ENCODE measurements around the gene SDC3.

The SDC3 gene

DNA sequence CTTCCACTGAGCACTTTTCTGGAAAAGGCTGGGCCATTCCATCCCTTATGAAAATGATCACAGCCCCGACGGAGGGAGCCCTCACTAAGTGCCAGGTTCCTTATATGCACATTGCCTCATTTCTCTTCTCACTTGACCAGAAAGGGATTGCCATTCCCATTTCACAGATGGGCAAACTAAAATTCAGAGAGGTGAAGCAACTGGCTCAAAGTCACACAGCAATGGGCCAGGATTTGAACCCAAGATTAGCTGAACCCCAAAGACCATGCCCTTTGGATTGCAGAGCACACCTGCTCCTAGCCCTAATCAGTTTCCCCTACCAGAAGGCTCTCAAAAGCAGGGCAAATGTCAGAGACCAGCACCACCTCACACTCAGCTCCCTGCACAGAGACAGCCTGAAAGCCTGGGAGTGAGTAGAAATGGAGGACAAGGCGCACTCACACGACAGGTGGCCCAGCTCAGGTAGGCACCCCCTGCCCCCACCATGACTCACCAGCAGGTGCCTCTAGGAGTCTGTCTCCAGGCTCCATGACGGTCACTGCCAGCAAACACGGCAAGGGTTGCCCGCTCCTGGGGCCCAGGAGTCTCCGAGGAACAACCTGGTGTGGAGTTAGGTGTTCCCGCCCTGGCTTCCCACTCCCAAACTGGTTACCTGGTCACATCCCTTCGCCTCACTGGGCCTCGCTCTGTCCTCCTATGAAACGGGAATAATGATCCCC is 21.7 kb downstream of the SDC3 start:
- TF ChIP-seq, protein P1, sequence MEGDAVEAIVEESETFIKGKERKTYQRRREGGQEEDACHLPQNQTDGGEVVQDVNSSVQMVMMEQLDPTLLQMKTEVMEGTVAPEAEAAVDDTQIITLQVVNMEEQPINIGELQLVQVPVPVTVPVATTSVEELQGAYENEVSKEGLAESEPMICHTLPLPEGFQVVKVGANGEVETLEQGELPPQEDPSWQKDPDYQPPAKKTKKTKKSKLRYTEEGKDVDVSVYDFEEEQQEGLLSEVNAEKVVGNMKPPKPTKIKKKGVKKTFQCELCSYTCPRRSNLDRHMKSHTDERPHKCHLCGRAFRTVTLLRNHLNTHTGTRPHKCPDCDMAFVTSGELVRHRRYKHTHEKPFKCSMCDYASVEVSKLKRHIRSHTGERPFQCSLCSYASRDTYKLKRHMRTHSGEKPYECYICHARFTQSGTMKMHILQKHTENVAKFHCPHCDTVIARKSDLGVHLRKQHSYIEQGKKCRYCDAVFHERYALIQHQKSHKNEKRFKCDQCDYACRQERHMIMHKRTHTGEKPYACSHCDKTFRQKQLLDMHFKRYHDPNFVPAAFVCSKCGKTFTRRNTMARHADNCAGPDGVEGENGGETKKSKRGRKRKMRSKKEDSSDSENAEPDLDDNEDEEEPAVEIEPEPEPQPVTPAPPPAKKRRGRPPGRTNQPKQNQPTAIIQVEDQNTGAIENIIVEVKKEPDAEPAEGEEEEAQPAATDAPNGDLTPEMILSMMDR (IDR thresholded peaks at IDR 0.05; ENCODE audit: low read depth, low read length, missing control alignments): no peak
- no peak overlapping the region for H3K4me3 ChIP-seq (ENCODE audit: low read depth, low read length)
- no peak for DNase-seq (ENCODE audit: low read depth)
- in situ Hi-C loops (cut with HindIII; ENCODE audit: low sequenced_read_pairs): no loop called here

DNA sequence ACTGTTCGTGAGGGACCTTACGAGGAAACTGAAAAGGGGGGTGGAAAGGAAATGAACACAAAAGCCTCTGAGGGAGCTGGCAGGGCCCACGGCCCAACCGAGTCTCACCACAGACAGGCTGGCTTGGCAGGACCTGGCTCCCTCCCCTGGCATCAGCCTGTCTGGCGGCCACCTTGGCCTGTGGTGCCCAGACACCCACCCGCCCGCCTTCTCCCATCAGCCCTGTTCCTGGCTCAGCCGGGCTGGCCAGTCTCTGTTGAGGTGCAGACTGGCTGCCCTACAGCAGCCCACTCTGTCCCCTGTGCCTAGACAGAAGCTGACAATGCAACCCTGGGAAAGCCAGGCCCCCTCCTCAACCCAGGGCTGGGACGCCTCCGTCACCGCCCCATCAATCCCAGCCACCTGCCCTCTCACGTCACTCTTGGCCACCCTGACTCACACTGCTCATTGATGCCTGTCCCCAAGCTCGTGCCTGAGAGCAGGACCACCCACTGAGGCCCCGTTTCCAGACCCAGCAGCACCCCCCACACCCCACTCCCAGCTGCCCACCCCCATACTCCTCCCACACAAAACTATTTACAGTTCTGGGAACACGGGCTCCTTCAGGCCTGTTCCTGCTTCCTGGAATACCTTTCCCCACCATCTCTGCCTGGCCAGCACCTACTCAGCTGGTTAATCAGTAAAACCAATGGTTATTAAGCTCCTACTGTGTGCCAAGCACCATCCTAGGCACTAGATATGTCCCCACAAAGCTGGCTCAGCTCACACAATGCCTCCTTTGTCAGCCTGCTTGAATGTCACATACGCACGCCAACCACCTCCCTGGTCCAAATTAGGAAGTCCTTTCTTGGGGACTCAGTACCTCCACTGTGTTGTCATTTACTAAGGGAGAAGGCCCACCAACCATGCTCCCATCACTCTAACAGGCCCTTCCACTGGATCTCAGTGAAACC is 22.7 kb downstream of the SDC3 start:
- DNase-seq (ENCODE audit: low read depth): no peak
- in situ Hi-C loops (cut with HindIII; ENCODE audit: low sequenced_read_pairs): no loop called here
- no peak overlapping the region for H3K4me3 ChIP-seq (ENCODE audit: low read depth, low read length)
- TF ChIP-seq, protein P1 (IDR thresholded peaks at IDR 0.05; ENCODE audit: low read depth, low read length, missing control alignments): no peak

DNA sequence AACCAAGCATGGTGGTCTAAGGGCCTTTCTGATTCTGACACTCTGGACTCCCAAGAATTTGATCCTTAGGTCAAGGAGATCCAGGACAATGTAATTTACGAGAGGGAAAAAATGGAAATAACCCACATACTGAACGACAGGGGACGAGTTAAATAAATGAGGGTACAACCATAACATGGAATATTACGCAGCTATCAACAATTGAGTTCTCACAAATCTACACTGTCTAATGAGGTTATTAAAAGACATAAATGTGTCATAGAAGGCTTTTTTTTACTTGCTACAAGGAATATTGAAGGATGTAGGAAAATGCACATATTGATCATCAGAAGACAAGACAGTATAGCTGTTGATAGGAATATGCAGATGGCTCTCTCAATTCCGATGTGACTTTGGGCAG is 23.8 kb downstream of the SDC3 start:
- in situ Hi-C loops (cut with HindIII; ENCODE audit: low sequenced_read_pairs): no loop called here
- TF ChIP-seq, protein P1 (IDR thresholded peaks at IDR 0.05; ENCODE audit: low read depth, low read length, missing control alignments): no peak
- no peak for DNase-seq (ENCODE audit: low read depth)
- no peak overlapping the region for H3K4me3 ChIP-seq (ENCODE audit: low read depth, low read length)

DNA sequence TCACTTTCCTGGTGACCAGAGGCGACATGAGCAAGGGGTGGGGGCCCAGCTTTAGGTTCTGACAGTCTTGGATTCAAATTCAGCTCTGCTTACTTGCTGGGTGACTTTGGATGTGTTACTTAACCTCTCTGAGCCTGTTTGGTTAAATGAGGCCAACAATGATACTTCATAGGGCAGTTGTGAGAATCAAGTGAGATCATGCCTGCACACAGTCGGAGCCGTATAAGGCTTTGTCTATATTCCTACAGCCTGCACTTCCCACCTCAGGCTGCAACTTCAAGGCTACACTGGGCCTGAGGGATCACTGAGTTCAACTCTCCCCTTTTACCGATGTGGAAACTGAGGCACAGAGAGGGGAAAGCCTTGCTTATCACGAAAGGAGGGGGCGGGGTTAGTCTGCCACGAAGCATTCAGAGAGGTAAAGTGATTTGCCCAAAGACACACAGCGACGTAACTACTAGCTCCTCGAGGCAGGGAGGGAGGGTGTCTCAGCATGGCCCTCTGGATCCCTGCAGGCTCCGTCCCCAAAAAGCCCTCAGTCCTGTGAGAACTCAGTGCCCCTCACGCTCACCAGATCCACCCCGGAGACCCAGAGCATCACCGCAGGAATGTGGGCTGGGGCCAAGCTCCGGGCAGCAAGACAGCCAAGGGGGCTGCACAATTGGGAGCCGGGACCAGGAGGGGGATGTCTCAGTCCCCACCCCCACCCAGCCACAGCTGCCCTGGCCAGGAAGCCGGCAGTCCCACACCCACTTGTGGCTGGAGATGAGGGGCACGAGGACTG is 25.0 kb downstream of the SDC3 start:
- no peak for DNase-seq (ENCODE audit: low read depth)
- no peak overlapping the region for H3K4me3 ChIP-seq (ENCODE audit: low read depth, low read length)
- TF ChIP-seq, protein P1 (IDR thresholded peaks at IDR 0.05; ENCODE audit: low read depth, low read length, missing control alignments): no peak
- in situ Hi-C loops (cut with HindIII; ENCODE audit: low sequenced_read_pairs): no loop called here

DNA sequence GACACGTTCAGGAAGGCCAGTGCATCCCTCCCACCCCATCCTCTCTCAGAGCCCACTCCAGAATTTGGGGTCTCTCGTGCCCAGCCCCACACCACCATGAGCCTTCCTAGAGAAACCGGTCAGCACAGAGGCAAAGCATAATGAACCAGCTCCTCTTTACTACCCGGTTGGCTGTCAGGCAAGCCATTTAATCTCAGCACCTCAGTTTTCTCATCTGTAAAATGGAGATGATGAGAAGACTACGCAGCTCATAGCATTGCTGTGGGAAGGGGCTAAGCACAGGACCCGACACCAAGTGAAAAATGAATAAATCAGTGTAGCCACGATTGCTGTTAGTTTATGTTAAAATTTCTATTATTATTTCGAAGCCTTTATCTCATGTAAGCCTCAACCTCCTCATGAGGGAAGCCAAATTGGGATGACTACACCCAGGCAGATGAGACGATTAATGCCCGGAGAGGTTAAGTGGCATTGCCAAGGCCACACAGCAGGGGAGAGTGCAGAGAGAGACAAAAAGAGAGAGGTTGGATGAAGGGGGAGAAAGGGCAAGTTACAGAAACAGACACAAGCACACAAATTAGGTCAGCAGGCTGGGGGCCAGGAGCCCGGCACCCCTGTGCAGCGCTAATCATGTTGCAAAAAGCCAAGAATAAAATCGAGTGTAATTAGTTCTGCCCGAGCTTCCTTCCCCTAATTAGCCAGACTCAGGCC is 25.7 kb downstream of the SDC3 start:
- in situ Hi-C loops (cut with HindIII; ENCODE audit: low sequenced_read_pairs): no loop called here

More for the DNA sequence above, 25.7 kb downstream of the SDC3 start:
- TF ChIP-seq, protein P1 (IDR thresholded peaks at IDR 0.05; ENCODE audit: low read depth, low read length, missing control alignments): no peak
- H3K4me3 ChIP-seq (ENCODE audit: low read depth, low read length): no peak overlapping the region
- DNase-seq (ENCODE audit: low read depth): no peak
